ENCODE measurements around the gene SLC22A15.

- TF ChIP-seq CTCF (conservative IDR thresholded peaks at IDR 0.05; ENCODE audit: low read depth in 2 of 2) (peak in 1 of 2 experiments; percentile 42; a peak in 2 of 4 replicates), CREB1 (CRISPR knock-in tag; IDR thresholded peaks at IDR 0.05; ENCODE audit: low read depth) (no peak), EZH2phosphoT487 (IDR thresholded peaks at IDR 0.05; ENCODE audit: unreplicated experiment) (no peak)
These were observed 102.4 kb downstream of the SLC22A15 start for GRCh38 chr1:116078699-116079223.

Measured in GM23338 (cell line).